Hindlimb muscle (tissue), 1 donor: Measurements from ENCODE around the gene ARL6IP5. TPM values are rescaled to one million over a fixed set of nuclear protein-coding genes. Genes with fewer than 3 reads are reported as not detected.

ENCODE experiments used
- polyA plus RNA-seq: library from polyadenylated mRNA; unstranded; fragments of 120-200 nt; gene quantifications from one replicate; pipeline ENCODE4 v1.2.1, GENCODE V29; 2013; ENCODE audit not compliant: insufficient read length

Gene ARL6IP5
- polyA plus RNA-seq, 1 donor, result 122 TPM

Other genes with a start within 250 kb of the ARL6IP5 start
- gene TAFA4, start 152.4 kb upstream of the ARL6IP5 start, polyA plus RNA-seq, result 0.71 TPM
- gene EOGT, start 71.3 kb upstream of the ARL6IP5 start, polyA plus RNA-seq, result 16.0 TPM
- gene TMF1, start 32.6 kb upstream of the ARL6IP5 start, polyA plus RNA-seq, result 22.3 TPM
- gene UBA3, start 4.6 kb upstream of the ARL6IP5 start, polyA plus RNA-seq, result 38.7 TPM
- 163 TPM for gene LMOD3, start 37.7 kb downstream of the ARL6IP5 start, polyA plus RNA-seq